ENCODE measurements around the gene GNG7. TPM values are rescaled to one million over a fixed set of nuclear protein-coding genes. Genes with fewer than 3 reads are reported as not detected.
"Not testable (repeated sequence)": the region's sequence is repeated elsewhere in the genome, so short reads cannot be mapped to it uniquely, and the experiment has no call there.

Gene GNG7
- polyA plus RNA-seq, 6 donors from 2014 or later: 49.1 to 72.0 (median 60.9) TPM

DNA sequence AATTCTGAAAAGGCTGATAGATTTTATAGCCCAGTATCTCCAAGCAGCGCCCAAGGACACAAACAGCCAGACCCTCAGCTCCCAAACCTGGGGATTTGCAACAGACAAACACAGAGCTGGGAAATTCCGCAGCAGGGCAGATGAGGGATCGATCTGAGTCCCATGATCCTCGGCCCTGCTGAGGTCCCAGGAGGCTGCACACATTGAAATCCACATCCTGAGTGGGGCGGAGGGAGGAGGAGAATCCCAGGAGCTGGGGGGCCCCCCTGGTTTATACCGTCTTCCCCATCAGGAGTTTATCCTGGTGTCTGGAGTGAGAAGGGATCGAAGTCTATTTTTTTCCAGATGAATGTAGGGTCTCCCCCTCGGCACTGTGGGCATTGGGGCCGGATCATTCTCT is 49.3 kb downstream of the GNG7 start:
- no peak for ATAC-seq (ENCODE audit: low read depth in 2 of 2)
- Mint-ChIP-seq H3K27ac (peak overlapping the region in 3 of 6 donors; percentile 49 to 84 (median 60)), H3K9me3 (no peaks in the 10 kb centered on the region), H3K4me3 (peak overlapping the region in 1 of 8 donors; percentile 73), H3K4me1 (peaks cover 35 to 60% (median 38%) of the 10 kb centered on the region in 3 donors), H3K27me3 (no peaks in the 10 kb centered on the region), H3K36me3 (peaks cover 0 to 5% of the 10 kb centered on the region in 2 donors)
- DNase-seq: no peak

DNA sequence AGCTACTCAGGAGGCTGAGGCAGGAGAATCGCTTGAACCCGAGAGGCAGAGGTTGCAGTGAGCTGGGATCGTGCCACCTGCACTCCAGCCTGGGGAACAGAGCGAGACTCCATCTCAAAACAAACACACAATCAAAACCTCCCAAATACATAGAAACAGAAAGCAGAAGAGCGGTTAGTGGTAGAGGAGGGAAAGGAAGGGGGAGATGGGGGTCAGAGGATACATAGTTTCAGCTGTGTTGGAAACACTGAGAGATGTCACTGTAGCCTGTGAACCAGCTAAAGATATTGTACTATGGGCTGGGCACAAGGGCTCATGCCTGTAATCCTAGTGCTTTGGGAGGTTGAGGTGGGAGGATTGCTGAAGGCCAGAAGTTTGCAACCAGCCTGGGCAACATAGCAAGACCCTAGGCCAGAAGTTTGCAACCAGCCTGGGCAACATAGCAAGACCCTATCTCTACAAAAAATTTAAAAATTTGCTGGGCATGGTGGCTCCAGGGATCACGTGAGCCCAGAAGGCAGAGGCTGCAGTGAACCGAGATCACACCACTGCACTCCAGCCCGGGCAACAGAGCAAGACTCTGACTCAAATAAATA is 49.9 kb downstream of the GNG7 start:
- Mint-ChIP-seq H3K9me3 (no peaks in the 10 kb centered on the region), H3K4me3 (peak overlapping the region in 3 of 8 donors; percentile 1 to 46 (median 30)), H3K27me3 (no peaks in the 10 kb centered on the region), H3K27ac (peak overlapping the region; percentile 66 to 92 (median 87)), H3K4me1 (peaks cover 38 to 54% (median 38%) of the 10 kb centered on the region in 3 donors), H3K36me3 (peaks cover 0 to 5% of the 10 kb centered on the region in 2 donors)
- no peak for DNase-seq
- peak; percentile 64 to 68 for ATAC-seq (ENCODE audit: low read depth in 2 of 2)

GRCh38 chr19:2651002-2651733 is 51.3 kb downstream of the GNG7 start:
- H3K27me3 Mint-ChIP-seq; ATAC-seq (ENCODE audit: low read depth in 2 of 2); H3K4me3 Mint-ChIP-seq; H3K9me3 Mint-ChIP-seq; H3K36me3 Mint-ChIP-seq; DNase-seq: not testable (repeated sequence)
- peaks cover 31 to 44% (median 36%) of the 10 kb centered on the region in 3 donors for H3K4me1 Mint-ChIP-seq
- H3K27ac Mint-ChIP-seq: peak overlapping the region in 5 of 6 donors; percentile 69 to 93 (median 81)

DNA sequence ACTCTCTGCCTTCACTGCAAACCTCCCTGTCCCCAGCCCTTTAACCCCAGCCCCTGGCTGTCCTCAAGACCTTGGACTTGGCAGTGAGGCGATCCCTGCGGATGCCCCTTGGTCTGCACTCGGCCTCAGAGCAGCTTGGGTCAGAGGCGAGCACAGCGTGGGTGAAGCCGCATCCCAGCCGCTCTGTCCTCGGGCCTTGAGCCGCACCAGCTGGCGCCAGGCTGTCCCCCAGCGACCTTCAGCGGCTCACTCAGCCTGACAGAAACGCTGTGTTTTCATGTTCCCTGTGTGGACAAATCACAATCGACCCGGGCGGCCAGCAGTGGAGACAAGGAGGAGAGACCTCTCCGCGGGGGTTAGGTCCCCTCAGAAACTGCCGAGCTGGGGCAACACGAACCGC is 52.0 kb downstream of the GNG7 start:
- no peak overlapping the region for H3K4me3 Mint-ChIP-seq
- no peaks in the 10 kb centered on the region for H3K9me3 Mint-ChIP-seq
- DNase-seq (no peak), ATAC-seq (ENCODE audit: low read depth in 2 of 2) (no peak)
- no peaks in the 10 kb centered on the region for H3K36me3 Mint-ChIP-seq
- H3K27ac Mint-ChIP-seq: peak overlapping the region in 4 of 6 donors; percentile 65 to 84 (median 73)
- H3K27me3 Mint-ChIP-seq: no peaks in the 10 kb centered on the region
- peaks cover 34 to 51% (median 42%) of the 10 kb centered on the region in 3 donors for H3K4me1 Mint-ChIP-seq

DNA sequence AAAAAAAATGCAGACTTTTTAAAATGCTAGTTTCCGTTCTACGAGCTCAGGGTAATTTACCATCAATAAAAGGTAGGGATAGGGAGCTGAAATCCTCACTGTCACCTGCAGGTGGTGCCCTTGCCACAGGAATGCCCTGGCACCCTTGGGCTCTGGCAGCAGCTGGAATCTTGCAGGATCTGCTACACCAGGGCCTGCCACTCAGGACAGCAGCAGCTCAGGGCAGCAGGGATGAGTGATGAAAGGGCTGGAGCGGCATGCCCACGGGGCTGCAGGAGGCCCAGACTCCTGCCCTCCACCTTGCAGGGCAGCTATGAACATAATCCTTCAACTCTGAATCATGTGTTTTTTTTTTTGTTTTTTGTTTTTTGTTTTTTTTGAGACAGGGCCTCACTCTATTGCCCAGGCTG is 54.0 kb downstream of the GNG7 start:
- no peaks in the 10 kb centered on the region for H3K27me3 Mint-ChIP-seq
- peak overlapping the region; percentile 44 to 92 (median 82) for H3K27ac Mint-ChIP-seq
- H3K9me3 Mint-ChIP-seq: no peaks in the 10 kb centered on the region
- ATAC-seq (ENCODE audit: low read depth in 2 of 2) (peak; percentile 76 to 82), DNase-seq (peak; percentile 74)
- H3K36me3 Mint-ChIP-seq: peaks cover 0 to 10% of the 10 kb centered on the region in 2 donors
- no peak overlapping the region for H3K4me3 Mint-ChIP-seq
- peaks cover 32 to 55% (median 45%) of the 10 kb centered on the region in 3 donors for H3K4me1 Mint-ChIP-seq

- Mint-ChIP-seq H3K4me1 (peaks cover 27 to 55% (median 40%) of the 10 kb centered on the region in 3 donors), H3K9me3 (no peaks in the 10 kb centered on the region), H3K4me3 (no peak overlapping the region), H3K27me3 (no peaks in the 10 kb centered on the region), H3K27ac (peak overlapping the region; percentile 33 to 88 (median 82)), H3K36me3 (peaks cover 0 to 10% of the 10 kb centered on the region in 2 donors)
- peak; percentile 17 to 24 for ATAC-seq (ENCODE audit: low read depth in 2 of 2)
- DNase-seq: no peak
Observed at GRCh38 chr19:2648099-2648498, 54.4 kb downstream of the GNG7 start.

GRCh38 chr19:2646866-2647535 is 55.5 kb downstream of the GNG7 start:
- no peaks in the 10 kb centered on the region for H3K27me3 Mint-ChIP-seq
- peaks cover 0 to 10% of the 10 kb centered on the region in 2 donors for H3K36me3 Mint-ChIP-seq
- peaks cover 25 to 56% (median 32%) of the 10 kb centered on the region in 3 donors for H3K4me1 Mint-ChIP-seq
- H3K4me3 Mint-ChIP-seq: no peak overlapping the region
- no peak for ATAC-seq (ENCODE audit: low read depth in 2 of 2)
- no peaks in the 10 kb centered on the region for H3K9me3 Mint-ChIP-seq
- H3K27ac Mint-ChIP-seq: no peak overlapping the region
- DNase-seq: no peak

GRCh38 chr19:2645826-2646225 is 56.7 kb downstream of the GNG7 start:
- DNase-seq: no peak
- Mint-ChIP-seq H3K4me3 (peak overlapping the region in 1 of 8 donors; percentile 2), H3K27me3 (no peaks in the 10 kb centered on the region), H3K4me1 (peaks cover 20 to 55% (median 26%) of the 10 kb centered on the region in 3 donors), H3K9me3 (no peaks in the 10 kb centered on the region), H3K36me3 (peaks cover 0 to 10% of the 10 kb centered on the region in 2 donors), H3K27ac (peak overlapping the region in 4 of 6 donors; percentile 17 to 80 (median 76))
- no peak for ATAC-seq (ENCODE audit: low read depth in 2 of 2)

DNA sequence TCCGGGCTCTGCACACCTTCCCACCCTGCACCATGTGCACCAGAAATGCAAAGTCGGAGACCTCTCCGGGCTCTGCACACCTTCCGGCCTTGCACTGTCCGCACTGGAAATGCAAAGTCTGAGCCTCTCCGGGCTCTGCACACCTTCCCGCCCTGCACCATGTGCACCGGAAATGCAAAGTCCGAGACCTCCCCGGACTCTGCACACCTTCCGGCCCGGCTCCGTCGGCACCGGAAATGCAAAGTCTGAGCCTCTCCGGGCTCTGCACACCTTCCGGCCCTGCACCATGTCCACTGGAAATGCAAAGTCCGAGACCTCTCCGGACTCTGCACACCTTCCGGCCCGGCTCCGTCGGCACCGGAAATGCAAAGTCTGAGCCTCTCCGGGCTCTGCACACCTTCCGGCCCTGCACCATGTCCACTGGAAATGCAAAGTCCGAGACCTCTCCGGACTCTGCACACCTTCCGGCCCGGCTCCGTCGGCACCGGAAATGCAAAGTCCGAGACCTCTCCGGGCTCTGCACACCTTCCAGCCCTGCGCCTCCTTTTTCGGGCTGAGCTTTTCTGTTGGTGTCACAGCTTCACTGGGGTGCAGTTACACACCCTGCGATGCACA is 59.3 kb downstream of the GNG7 start:
- not testable (repeated sequence) for ATAC-seq (ENCODE audit: low read depth in 2 of 2); H3K27me3 Mint-ChIP-seq; DNase-seq; H3K27ac Mint-ChIP-seq; H3K4me3 Mint-ChIP-seq; H3K9me3 Mint-ChIP-seq
- Mint-ChIP-seq H3K36me3 (peaks cover 0 to 10% of the 10 kb centered on the region in 2 donors), H3K4me1 (peaks cover 31 to 58% (median 38%) of the 10 kb centered on the region in 3 donors)

GRCh38 chr19:2641332-2641698 is 61.2 kb downstream of the GNG7 start:
- H3K27me3 Mint-ChIP-seq: no peaks in the 10 kb centered on the region
- DNase-seq (no peak), ATAC-seq (ENCODE audit: low read depth in 2 of 2) (no peak)
- peaks cover 0 to 10% of the 10 kb centered on the region in 2 donors for H3K36me3 Mint-ChIP-seq
- H3K27ac Mint-ChIP-seq: peak overlapping the region in 1 of 6 donors; percentile 99
- no peaks in the 10 kb centered on the region for H3K9me3 Mint-ChIP-seq
- H3K4me1 Mint-ChIP-seq: peaks cover 50 to 72% (median 57%) of the 10 kb centered on the region in 3 donors
- no peak overlapping the region for H3K4me3 Mint-ChIP-seq

DNA sequence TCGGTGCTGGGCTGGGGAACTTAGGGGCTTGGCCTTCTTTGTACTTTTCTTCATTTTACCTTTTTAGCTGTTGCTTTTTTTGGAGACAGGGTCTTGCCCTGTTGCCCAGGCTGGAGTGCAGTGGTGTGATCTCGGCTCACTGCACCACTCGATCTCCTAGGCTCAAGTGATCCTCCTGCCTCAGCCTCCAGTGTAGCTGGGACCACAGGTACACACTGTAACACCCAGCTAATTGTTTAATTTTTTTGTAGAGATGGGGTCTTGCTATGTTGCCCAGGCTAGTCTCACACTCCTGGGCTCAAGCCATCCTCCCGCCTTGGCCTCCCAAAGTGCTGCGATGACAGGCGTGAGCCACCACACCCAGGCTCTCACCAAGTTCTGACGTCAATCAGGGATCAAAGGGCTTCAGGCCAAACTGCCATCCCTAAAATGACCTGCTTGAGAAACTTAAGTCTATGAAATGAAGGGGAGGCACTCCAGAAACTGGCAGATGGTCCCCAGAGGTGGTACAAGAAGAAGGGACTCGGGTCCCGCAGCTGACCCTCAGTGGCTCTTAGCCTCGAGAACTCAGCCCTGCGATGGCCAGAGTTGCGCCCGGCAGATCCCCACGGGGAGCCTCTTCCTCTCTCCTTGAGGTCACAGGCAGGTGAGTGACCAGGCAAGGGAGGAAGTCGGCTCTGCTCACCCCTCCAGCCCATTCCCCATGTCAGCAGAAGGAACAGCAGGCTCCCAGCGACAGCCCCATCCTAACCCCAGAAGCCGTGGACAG is 61.7 kb downstream of the GNG7 start:
- Mint-ChIP-seq H3K4me3 (peak overlapping the region in 3 of 8 donors; percentile 16 to 29 (median 22)), H3K27me3 (no peaks in the 10 kb centered on the region), H3K9me3 (no peaks in the 10 kb centered on the region), H3K4me1 (peaks cover 52 to 72% (median 58%) of the 10 kb centered on the region in 3 donors), H3K27ac (peak overlapping the region in 5 of 6 donors; percentile 50 to 99 (median 86)), H3K36me3 (peaks cover 0 to 10% of the 10 kb centered on the region in 2 donors)
- DNase-seq (no peak), ATAC-seq (ENCODE audit: low read depth in 2 of 2) (no peak)

GRCh38 chr19:2639999-2640398 is 62.5 kb downstream of the GNG7 start:
- no peaks in the 10 kb centered on the region for H3K9me3 Mint-ChIP-seq
- no peaks in the 10 kb centered on the region for H3K27me3 Mint-ChIP-seq
- ATAC-seq (ENCODE audit: low read depth in 2 of 2) (no peak), DNase-seq (no peak)
- H3K27ac Mint-ChIP-seq: peak overlapping the region in 4 of 6 donors; percentile 10 to 99 (median 37)
- H3K36me3 Mint-ChIP-seq: peaks cover 0 to 6% of the 10 kb centered on the region in 2 donors
- H3K4me3 Mint-ChIP-seq: peak overlapping the region in 2 of 8 donors; percentile 1 to 73
- H3K4me1 Mint-ChIP-seq: peaks cover 52 to 73% (median 57%) of the 10 kb centered on the region in 3 donors
